ENCODE measurements around the gene EPB41L4A.
"Not testable (repeated sequence)": the region's sequence is repeated elsewhere in the genome, so short reads cannot be mapped to it uniquely, and the experiment has no call there.

Gene EPB41L4A

GRCh38 chr5:112250551-112250950, 168.5 kb downstream of the EPB41L4A start:
- no peak for DNase-seq

- no peak for DNase-seq
These were observed 170.5 kb downstream of the EPB41L4A start for GRCh38 chr5:112248623-112249022.

- DNase-seq, result no peak
These were observed 171.1 kb downstream of the EPB41L4A start for GRCh38 chr5:112247960-112248359.

- DNase-seq, result no peak
These were observed 173.4 kb downstream of the EPB41L4A start for GRCh38 chr5:112245656-112246055.

GRCh38 chr5:112239996-112240395, 179.1 kb downstream of the EPB41L4A start:
- no peak for DNase-seq

- no peak for DNase-seq
These were observed 180.6 kb downstream of the EPB41L4A start for GRCh38 chr5:112238473-112238872.

GRCh38 chr5:112237456-112237855, 181.6 kb downstream of the EPB41L4A start:
- DNase-seq, result no peak

GRCh38 chr5:112234000-112234399, 185.1 kb downstream of the EPB41L4A start:
- no peak for DNase-seq

GRCh38 chr5:112232667-112233066, 186.4 kb downstream of the EPB41L4A start:
- DNase-seq, result no peak

GRCh38 chr5:112230606-112231005, 188.5 kb downstream of the EPB41L4A start:
- DNase-seq, result no peak

GRCh38 chr5:112228667-112229066, 190.4 kb downstream of the EPB41L4A start:
- no peak for DNase-seq

GRCh38 chr5:112227911-112228631, 191.0 kb downstream of the EPB41L4A start:
- no peak for DNase-seq

- no peak for DNase-seq
These were observed 192.9 kb downstream of the EPB41L4A start for GRCh38 chr5:112226215-112226614.

GRCh38 chr5:112222997-112223396, 196.1 kb downstream of the EPB41L4A start:
- DNase-seq, result not testable (repeated sequence)

- no peak for DNase-seq
These were observed 197.9 kb downstream of the EPB41L4A start for GRCh38 chr5:112221128-112221527.

GRCh38 chr5:112219000-112219399, 200.1 kb downstream of the EPB41L4A start:
- no peak for DNase-seq

- no peak for DNase-seq
These were observed 201.1 kb downstream of the EPB41L4A start for GRCh38 chr5:112217843-112218579.

GRCh38 chr5:112216140-112216539, 202.9 kb downstream of the EPB41L4A start:
- no peak for DNase-seq

GRCh38 chr5:112210430-112211005, 208.6 kb downstream of the EPB41L4A start:
- no peak for DNase-seq

- no peak for DNase-seq
These were observed 210.1 kb downstream of the EPB41L4A start for GRCh38 chr5:112208699-112209615.

- DNase-seq, result not testable (repeated sequence)
These were observed 210.9 kb downstream of the EPB41L4A start for GRCh38 chr5:112208195-112208594.

- DNase-seq, result no peak
These were observed 213.2 kb downstream of the EPB41L4A start for GRCh38 chr5:112205846-112206245.

- DNase-seq, result no peak
These were observed 215.8 kb downstream of the EPB41L4A start for GRCh38 chr5:112203229-112203628.
